D721Med (cell line): Measurements from ENCODE around the gene TBC1D10B.

Source experiments
- DNase-seq: peaks from one replicate; pipeline ENCODE4 v3.0.0; 2011; ENCODE audit warnings: low spot score; ENCODE audit not compliant: insufficient read length
- FAIRE-seq: peaks from 2 replicates; lab custom pipeline; 2011; peaks lifted over from hg19 to GRCh38; lab: Jason Lieb, UNC
- CTCF ChIP-seq: IDR thresholded peaks from 2 replicates; pipeline ENCODE4 v1.5.1; 2012; ENCODE audit warnings: mild to moderate bottlenecking, control low read depth; ENCODE audit not compliant: insufficient read depth; ENCODE audit errors: missing control alignments

The TBC1D10B gene

GRCh38 chr16:30395155-30395991 is 25.1 kb upstream of the TBC1D10B start, which contains the start of gene ZNF48:
Gene ZNF48, plus strand, starts transcription at chr16:30395420. Its CDS starts 375 bp downstream, at chr16:30395795.
- peak; percentile 0 for TF ChIP-seq CTCF
- no peak for FAIRE-seq
- DNase-seq, result peak; percentile 80

- no peak for FAIRE-seq
- no peak for TF ChIP-seq CTCF
- no peak for DNase-seq
These were observed 24.4 kb upstream of the TBC1D10B start for GRCh38 chr16:30394592-30395154.

GRCh38 chr16:30383521-30383920 is 13.2 kb upstream of the TBC1D10B start:
- no peak for FAIRE-seq

GRCh38 chr16:30382111-30382881 is 12.0 kb upstream of the TBC1D10B start, which contains the start of gene SEPTIN1:
Gene SEPTIN1, minus strand, starts transcription at chr16:30382561. Its CDS starts 19 bp downstream, at chr16:30382542.
- FAIRE-seq (no peak), DNase-seq (no peak)
- TF ChIP-seq CTCF, result no peak

More at GRCh38 chr16:30383521-30383920, 13.2 kb upstream of the TBC1D10B start:
- DNase-seq, result no peak
- no peak for TF ChIP-seq CTCF

- FAIRE-seq (no peak), DNase-seq (no peak)
- TF ChIP-seq CTCF, result no peak
These were observed 11.2 kb upstream of the TBC1D10B start for GRCh38 chr16:30381291-30382041.

- DNase-seq (no peak), FAIRE-seq (no peak)
These were observed 10.5 kb upstream of the TBC1D10B start for GRCh38 chr16:30380803-30381208.

More at GRCh38 chr16:30380803-30381208, 10.5 kb upstream of the TBC1D10B start:
- no peak for TF ChIP-seq CTCF
